Measurements from ENCODE around the gene HJURP.

The HJURP gene

GRCh38 chr2:233791151-233791882 is 63.0 kb downstream of the HJURP start:
- ATAC-seq (ENCODE audit: insufficient read depth, low read depth) = no peak
- Histone ChIP-seq H3K4me2 (ENCODE audit: insufficient read depth, low read length) (no peak overlapping the region), H3K9me3 (ENCODE audit: insufficient read depth, low read length, severe bottlenecking) (no peaks in the 10 kb centered on the region), H3K36me3 (ENCODE audit: insufficient read depth, low read length) (no peaks in the 10 kb centered on the region), H2AFZ (ENCODE audit: low read depth, low read length) (no peak overlapping the region), H4K20me1 (ENCODE audit: insufficient read depth, low read length) (no peaks in the 10 kb centered on the region), H3K27me3 (ENCODE audit: insufficient read depth, low read length, poor library complexity) (no peaks in the 10 kb centered on the region), H3K4me3 (ENCODE audit: low read depth in 1 of 2, low read length in 2 of 2) (no peak overlapping the region), H3K79me2 (ENCODE audit: insufficient read depth, low read length) (no peaks in the 10 kb centered on the region), H3K27ac (ENCODE audit: low read length) (no peak overlapping the region), H3K9ac (ENCODE audit: low read depth, low read length) (no peak overlapping the region), H3K4me1 (ENCODE audit: insufficient read depth, low read length) (no peaks in the 10 kb centered on the region)
- TF ChIP-seq CTCF (IDR thresholded peaks at IDR 0.05; ENCODE audit: borderline replicate concordance, extremely low read depth, low read length, poor library complexity, severe bottlenecking) (no peak), EZH2 (IDR thresholded peaks at IDR 0.05; ENCODE audit: borderline replicate concordance, low read depth, low read length, severe bottlenecking) (no peak)
- DNase-seq = no peak

GRCh38 chr2:233789554-233789953 is 64.8 kb downstream of the HJURP start:
- TF ChIP-seq CTCF (IDR thresholded peaks at IDR 0.05; ENCODE audit: borderline replicate concordance, extremely low read depth, low read length, poor library complexity, severe bottlenecking) (no peak), EZH2 (IDR thresholded peaks at IDR 0.05; ENCODE audit: borderline replicate concordance, low read depth, low read length, severe bottlenecking) (no peak)
- Histone ChIP-seq H3K9ac (ENCODE audit: low read depth, low read length) (no peak overlapping the region), H3K4me1 (ENCODE audit: insufficient read depth, low read length) (no peaks in the 10 kb centered on the region), H3K9me3 (ENCODE audit: insufficient read depth, low read length, severe bottlenecking) (no peaks in the 10 kb centered on the region), H3K79me2 (ENCODE audit: insufficient read depth, low read length) (no peaks in the 10 kb centered on the region), H3K4me3 (ENCODE audit: low read depth in 1 of 2, low read length in 2 of 2) (no peak overlapping the region), H3K27me3 (ENCODE audit: insufficient read depth, low read length, poor library complexity) (no peaks in the 10 kb centered on the region), H4K20me1 (ENCODE audit: insufficient read depth, low read length) (no peaks in the 10 kb centered on the region), H3K36me3 (ENCODE audit: insufficient read depth, low read length) (no peaks in the 10 kb centered on the region), H3K4me2 (ENCODE audit: insufficient read depth, low read length) (no peak overlapping the region), H3K27ac (ENCODE audit: low read length) (no peak overlapping the region), H2AFZ (ENCODE audit: low read depth, low read length) (no peak overlapping the region)
- DNase-seq (no peak), ATAC-seq (ENCODE audit: insufficient read depth, low read depth) (no peak)
